SK-N-SH treated with all-trans-retinoic acid at 6 μM for 48 hours (cell line): ENCODE data around the gene ACBD7.

Experiments used
- ATAC-seq: fragments of 200-7000 bp; cut with Tn5 transposase; 3 replicates; pipeline ENCODE4 v1.9.1; 2020; ENCODE audit warnings: mild to moderate bottlenecking, moderate library complexity
- ARNTL ChIP-seq: fragments of 450-650 bp; formaldehyde crosslinking; IDR thresholded peaks from 2 replicates; pipeline ENCODE4 v1.5.0; 2020; ENCODE audit warnings: low read depth, mild to moderate bottlenecking, moderate library complexity, borderline replicate concordance
- BACH2 ChIP-seq: fragments of 250-450 bp; sonication (Bioruptor Pico); IDR thresholded peaks from 2 replicates; pipeline ENCODE4 v1.9.0; 2021; ENCODE audit warnings: mild to moderate bottlenecking, borderline replicate concordance
- CSDC2 ChIP-seq: fragments of 250-450 bp; sonication (Bioruptor Pico); IDR thresholded peaks from 2 replicates; pipeline ENCODE4 v1.5.0; 2020; ENCODE audit warnings: mild to moderate bottlenecking, moderate library complexity
- CSRNP3 ChIP-seq: fragments of 250-450 bp; sonication (Bioruptor Pico); IDR thresholded peaks from 2 replicates; pipeline ENCODE4 v1.5.1; 2021; ENCODE audit warnings: mild to moderate bottlenecking, moderate library complexity
- ESRRG ChIP-seq: fragments of 250-450 bp; sonication (Bioruptor Pico); IDR thresholded peaks from 2 replicates; pipeline ENCODE4 v1.6.1; 2021; ENCODE audit warnings: mild to moderate bottlenecking
- GLIS3 ChIP-seq: fragments of 250-450 bp; sonication (Bioruptor Pico); IDR thresholded peaks from 2 replicates; pipeline ENCODE4 v1.5.0; 2020; ENCODE audit warnings: mild to moderate bottlenecking, moderate library complexity
- ISL1 ChIP-seq: fragments of 250-450 bp; sonication (Bioruptor Pico); IDR thresholded peaks from 2 replicates; pipeline ENCODE4 v2.1.2; 2022; ENCODE audit warnings: mild to moderate bottlenecking, moderate library complexity
- OSR1 ChIP-seq: fragments of 250-450 bp; sonication (Bioruptor Pico); IDR thresholded peaks from 2 replicates; pipeline ENCODE4 v1.8.0; 2022; ENCODE audit warnings: moderate library complexity, mild to moderate bottlenecking, inconsistent platforms
- PATZ1 ChIP-seq: fragments of 250-450 bp; sonication (Bioruptor Pico); IDR thresholded peaks from 2 replicates; pipeline ENCODE4 v1.8.0; 2020; ENCODE audit warnings: mild to moderate bottlenecking, moderate library complexity, borderline replicate concordance
- PPARA ChIP-seq: fragments of 250-450 bp; sonication (Bioruptor Pico); IDR thresholded peaks from 2 replicates; pipeline ENCODE4 v1.5.0; 2020; ENCODE audit warnings: mild to moderate bottlenecking, borderline replicate concordance
- RARB ChIP-seq: fragments of 250-450 bp; sonication (Bioruptor Pico); IDR thresholded peaks from 2 replicates; pipeline ENCODE4 v1.8.0; 2021; ENCODE audit warnings: mild to moderate bottlenecking, moderate library complexity
- SNAI2 ChIP-seq: fragments of 250-450 bp; sonication (Bioruptor Pico); IDR thresholded peaks from 2 replicates; pipeline ENCODE4 v1.5.0; 2020; ENCODE audit warnings: mild to moderate bottlenecking, moderate library complexity
- TCF4 ChIP-seq: fragments of 250-450 bp; sonication (Bioruptor Pico); IDR thresholded peaks from 2 replicates; pipeline ENCODE4 v1.8.0; 2021; ENCODE audit warnings: mild to moderate bottlenecking, moderate library complexity, borderline replicate concordance
- TOX ChIP-seq: fragments of 250-450 bp; sonication (Bioruptor Pico); IDR thresholded peaks from 2 replicates; pipeline ENCODE4 v1.8.0; 2021; ENCODE audit warnings: mild to moderate bottlenecking, moderate library complexity, borderline replicate concordance
- ZC3H10 ChIP-seq: fragments of 250-450 bp; sonication (Bioruptor Pico); IDR thresholded peaks from 2 replicates; pipeline ENCODE4 v1.5.1; 2021; ENCODE audit warnings: mild to moderate bottlenecking, moderate library complexity
- ZFP3 ChIP-seq: fragments of 250-450 bp; sonication (Bioruptor Pico); IDR thresholded peaks from 2 replicates; pipeline ENCODE4 v1.5.0; 2020; ENCODE audit warnings: mild to moderate bottlenecking, moderate library complexity
- ZFP30 ChIP-seq: fragments of 450-650 bp; formaldehyde crosslinking; IDR thresholded peaks from 2 replicates; pipeline ENCODE4 v1.5.0; 2022; ENCODE audit warnings: mild to moderate bottlenecking, moderate library complexity
- ZNF565 ChIP-seq: fragments of 450-650 bp; formaldehyde crosslinking; conservative IDR thresholded peaks from 2 replicates; pipeline ENCODE4 v1.5.0; 2020; ENCODE audit warnings: low read depth, mild to moderate bottlenecking, moderate library complexity
- ZNF70 ChIP-seq: fragments of 450-650 bp; formaldehyde crosslinking; IDR thresholded peaks from 2 replicates; pipeline ENCODE4 v1.5.0; 2020; ENCODE audit warnings: mild to moderate bottlenecking, moderate library complexity
- TF ChIP-seq, protein P1 (sequence below): fragments of 250-450 bp; sonication (Bioruptor Pico); IDR thresholded peaks from 2 replicates; pipeline ENCODE4 v1.5.1; 2020; ENCODE audit warnings: low read depth, mild to moderate bottlenecking, moderate library complexity
- TF ChIP-seq, protein P2 (sequence below): fragments of 250-450 bp; sonication (Bioruptor Pico); IDR thresholded peaks from 2 replicates; pipeline ENCODE4 v1.8.0; 2021; ENCODE audit warnings: low read depth, mild to moderate bottlenecking, moderate library complexity, borderline replicate concordance
- TF ChIP-seq, protein P3 (sequence below): fragments of 250-450 bp; sonication (Bioruptor Pico); IDR thresholded peaks from 2 replicates; pipeline ENCODE4 v1.5.0; 2020; ENCODE audit warnings: mild to moderate bottlenecking, moderate library complexity

ACBD7 gene

GRCh38 chr10:15121707-15122106, 33.1 kb upstream of the ACBD7 start:
- TF ChIP-seq ISL1 (CRISPR knock-in tag), result peak; percentile 68
- TF ChIP-seq, protein P1, sequence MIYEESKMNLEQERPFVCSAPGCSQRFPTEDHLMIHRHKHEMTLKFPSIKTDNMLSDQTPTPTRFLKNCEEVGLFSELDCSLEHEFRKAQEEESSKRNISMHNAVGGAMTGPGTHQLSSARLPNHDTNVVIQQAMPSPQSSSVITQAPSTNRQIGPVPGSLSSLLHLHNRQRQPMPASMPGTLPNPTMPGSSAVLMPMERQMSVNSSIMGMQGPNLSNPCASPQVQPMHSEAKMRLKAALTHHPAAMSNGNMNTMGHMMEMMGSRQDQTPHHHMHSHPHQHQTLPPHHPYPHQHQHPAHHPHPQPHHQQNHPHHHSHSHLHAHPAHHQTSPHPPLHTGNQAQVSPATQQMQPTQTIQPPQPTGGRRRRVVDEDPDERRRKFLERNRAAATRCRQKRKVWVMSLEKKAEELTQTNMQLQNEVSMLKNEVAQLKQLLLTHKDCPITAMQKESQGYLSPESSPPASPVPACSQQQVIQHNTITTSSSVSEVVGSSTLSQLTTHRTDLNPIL (CRISPR knock-in tag), result 0 out of 2 replicates have a peak, but pooled peaks have one; percentile 41
- no peak for TF ChIP-seq ZNF70 (CRISPR knock-in tag)
- TF ChIP-seq, all 23 proteins: peak for 2
- ATAC-seq, result no peak; the same call in 1 of the 3 replicates

DNA sequence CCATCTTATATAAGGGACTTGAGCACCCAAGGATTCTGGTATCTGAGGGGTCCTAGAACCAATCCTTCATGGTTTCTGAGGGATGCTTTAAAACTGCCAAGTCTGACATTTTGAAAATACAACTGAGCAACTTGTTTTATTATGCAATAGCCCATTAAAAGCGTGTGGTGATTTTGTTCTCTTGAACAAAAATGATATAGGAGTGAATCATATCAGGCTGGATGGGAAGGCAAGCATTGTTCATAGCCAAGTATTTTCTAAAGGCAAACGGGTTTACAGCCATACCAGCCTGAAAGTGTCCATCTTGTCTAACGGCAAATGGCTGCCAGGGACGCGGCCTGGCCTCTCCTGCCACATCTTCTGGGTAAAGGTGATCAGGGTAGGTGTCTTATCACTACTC, 31.9 kb upstream of the ACBD7 start:
- ATAC-seq, result no peak
- no peak for TF ChIP-seq CSRNP3 (CRISPR knock-in tag)
- TF ChIP-seq ESRRG, result no peak
- no peak for TF ChIP-seq ZC3H10 (CRISPR knock-in tag)
- TF ChIP-seq, protein P1 (CRISPR knock-in tag), result no peak
- no peak for TF ChIP-seq BACH2 (CRISPR knock-in tag)
- no peak for TF ChIP-seq PATZ1 (CRISPR knock-in tag)
- no peak for TF ChIP-seq ISL1 (CRISPR knock-in tag)
- TF ChIP-seq OSR1 (CRISPR knock-in tag), result no peak
- no peak for TF ChIP-seq ZNF70 (CRISPR knock-in tag)
- TF ChIP-seq, protein P2, sequence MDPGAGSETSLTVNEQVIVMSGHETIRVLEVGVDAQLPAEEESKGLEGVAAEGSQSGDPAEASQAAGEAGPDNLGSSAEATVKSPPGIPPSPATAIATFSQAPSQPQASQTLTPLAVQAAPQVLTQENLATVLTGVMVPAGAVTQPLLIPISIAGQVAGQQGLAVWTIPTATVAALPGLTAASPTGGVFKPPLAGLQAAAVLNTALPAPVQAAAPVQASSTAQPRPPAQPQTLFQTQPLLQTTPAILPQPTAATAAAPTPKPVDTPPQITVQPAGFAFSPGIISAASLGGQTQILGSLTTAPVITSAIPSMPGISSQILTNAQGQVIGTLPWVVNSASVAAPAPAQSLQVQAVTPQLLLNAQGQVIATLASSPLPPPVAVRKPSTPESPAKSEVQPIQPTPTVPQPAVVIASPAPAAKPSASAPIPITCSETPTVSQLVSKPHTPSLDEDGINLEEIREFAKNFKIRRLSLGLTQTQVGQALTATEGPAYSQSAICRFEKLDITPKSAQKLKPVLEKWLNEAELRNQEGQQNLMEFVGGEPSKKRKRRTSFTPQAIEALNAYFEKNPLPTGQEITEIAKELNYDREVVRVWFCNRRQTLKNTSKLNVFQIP, result no peak
- TF ChIP-seq ARNTL, result no peak
- TF ChIP-seq GLIS3, result no peak
- no peak for TF ChIP-seq PPARA (CRISPR knock-in tag)
- TF ChIP-seq TOX, result no peak
- no peak for TF ChIP-seq TCF4 (CRISPR knock-in tag)
- TF ChIP-seq SNAI2, result no peak
- no peak for TF ChIP-seq ZFP30 (CRISPR knock-in tag)
- no peak for TF ChIP-seq RARB (CRISPR knock-in tag)
- no peak for TF ChIP-seq ZFP3 (CRISPR knock-in tag)

- ATAC-seq, result no peak
- no peak for TF ChIP-seq ZFP3 (CRISPR knock-in tag)
- TF ChIP-seq RARB (CRISPR knock-in tag), result no peak
- no peak for TF ChIP-seq PATZ1 (CRISPR knock-in tag)
- TF ChIP-seq ISL1 (CRISPR knock-in tag), result no peak
- no peak for TF ChIP-seq ZFP30 (CRISPR knock-in tag)
- TF ChIP-seq, all 23 proteins: peak for 0
These were observed 30.0 kb upstream of the ACBD7 start for GRCh38 chr10:15118615-15119014.

GRCh38 chr10:15116225-15116624, 27.6 kb upstream of the ACBD7 start:
- ATAC-seq, result no peak
- TF ChIP-seq ISL1 (CRISPR knock-in tag) (no peak), ZNF565 (CRISPR knock-in tag) (no peak), OSR1 (CRISPR knock-in tag) (no peak), PPARA (CRISPR knock-in tag) (no peak), ZFP3 (CRISPR knock-in tag) (no peak), TCF4 (CRISPR knock-in tag) (no peak), RARB (CRISPR knock-in tag) (no peak), ARNTL (no peak), PATZ1 (CRISPR knock-in tag) (no peak), CSDC2 (CRISPR knock-in tag) (no peak)
- TF ChIP-seq, protein P3, sequence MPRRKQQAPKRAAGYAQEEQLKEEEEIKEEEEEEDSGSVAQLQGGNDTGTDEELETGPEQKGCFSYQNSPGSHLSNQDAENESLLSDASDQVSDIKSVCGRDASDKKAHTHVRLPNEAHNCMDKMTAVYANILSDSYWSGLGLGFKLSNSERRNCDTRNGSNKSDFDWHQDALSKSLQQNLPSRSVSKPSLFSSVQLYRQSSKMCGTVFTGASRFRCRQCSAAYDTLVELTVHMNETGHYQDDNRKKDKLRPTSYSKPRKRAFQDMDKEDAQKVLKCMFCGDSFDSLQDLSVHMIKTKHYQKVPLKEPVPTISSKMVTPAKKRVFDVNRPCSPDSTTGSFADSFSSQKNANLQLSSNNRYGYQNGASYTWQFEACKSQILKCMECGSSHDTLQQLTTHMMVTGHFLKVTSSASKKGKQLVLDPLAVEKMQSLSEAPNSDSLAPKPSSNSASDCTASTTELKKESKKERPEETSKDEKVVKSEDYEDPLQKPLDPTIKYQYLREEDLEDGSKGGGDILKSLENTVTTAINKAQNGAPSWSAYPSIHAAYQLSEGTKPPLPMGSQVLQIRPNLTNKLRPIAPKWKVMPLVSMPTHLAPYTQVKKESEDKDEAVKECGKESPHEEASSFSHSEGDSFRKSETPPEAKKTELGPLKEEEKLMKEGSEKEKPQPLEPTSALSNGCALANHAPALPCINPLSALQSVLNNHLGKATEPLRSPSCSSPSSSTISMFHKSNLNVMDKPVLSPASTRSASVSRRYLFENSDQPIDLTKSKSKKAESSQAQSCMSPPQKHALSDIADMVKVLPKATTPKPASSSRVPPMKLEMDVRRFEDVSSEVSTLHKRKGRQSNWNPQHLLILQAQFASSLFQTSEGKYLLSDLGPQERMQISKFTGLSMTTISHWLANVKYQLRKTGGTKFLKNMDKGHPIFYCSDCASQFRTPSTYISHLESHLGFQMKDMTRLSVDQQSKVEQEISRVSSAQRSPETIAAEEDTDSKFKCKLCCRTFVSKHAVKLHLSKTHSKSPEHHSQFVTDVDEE (CRISPR knock-in tag), result no peak
